ENCODE measurements around the gene GTF3C2.
"Not testable (repeated sequence)": the region's sequence is repeated elsewhere in the genome, so short reads cannot be mapped to it uniquely, and the experiment has no call there.

The GTF3C2 gene

DNA sequence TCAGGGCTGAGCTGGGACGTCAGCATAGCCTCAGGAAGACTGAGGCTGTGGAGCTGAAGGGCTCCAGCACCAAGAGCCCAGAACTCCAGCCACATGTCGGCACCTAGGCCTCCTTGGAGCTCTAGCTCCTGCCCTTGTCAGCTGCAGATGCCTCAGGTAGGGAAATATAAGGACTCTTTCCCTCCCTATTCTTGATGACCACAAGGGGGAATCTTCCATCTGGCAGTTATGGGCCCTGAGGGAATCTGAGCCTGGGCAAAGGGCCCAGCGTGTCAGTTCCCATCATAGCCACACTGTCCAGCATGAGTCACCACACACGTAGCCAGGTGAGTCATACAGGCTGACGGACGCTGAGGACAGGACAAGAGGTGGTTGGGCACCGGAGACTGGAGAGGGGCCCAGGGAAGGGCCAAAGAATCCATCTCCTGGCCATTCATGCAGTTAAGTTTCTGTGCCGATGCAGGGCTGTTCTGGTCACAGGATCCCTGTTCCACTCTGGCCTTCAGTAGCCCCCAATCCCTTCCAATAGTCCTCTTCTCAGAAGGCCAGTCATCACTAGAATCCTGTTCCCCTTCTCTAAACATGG, 35.5 kb downstream of the GTF3C2 start (continued):
- TF ChIP-seq, protein P1, sequence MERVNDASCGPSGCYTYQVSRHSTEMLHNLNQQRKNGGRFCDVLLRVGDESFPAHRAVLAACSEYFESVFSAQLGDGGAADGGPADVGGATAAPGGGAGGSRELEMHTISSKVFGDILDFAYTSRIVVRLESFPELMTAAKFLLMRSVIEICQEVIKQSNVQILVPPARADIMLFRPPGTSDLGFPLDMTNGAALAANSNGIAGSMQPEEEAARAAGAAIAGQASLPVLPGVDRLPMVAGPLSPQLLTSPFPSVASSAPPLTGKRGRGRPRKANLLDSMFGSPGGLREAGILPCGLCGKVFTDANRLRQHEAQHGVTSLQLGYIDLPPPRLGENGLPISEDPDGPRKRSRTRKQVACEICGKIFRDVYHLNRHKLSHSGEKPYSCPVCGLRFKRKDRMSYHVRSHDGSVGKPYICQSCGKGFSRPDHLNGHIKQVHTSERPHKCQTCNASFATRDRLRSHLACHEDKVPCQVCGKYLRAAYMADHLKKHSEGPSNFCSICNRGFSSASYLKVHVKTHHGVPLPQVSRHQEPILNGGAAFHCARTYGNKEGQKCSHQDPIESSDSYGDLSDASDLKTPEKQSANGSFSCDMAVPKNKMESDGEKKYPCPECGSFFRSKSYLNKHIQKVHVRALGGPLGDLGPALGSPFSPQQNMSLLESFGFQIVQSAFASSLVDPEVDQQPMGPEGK (tag by site-specific recombination; IDR thresholded peaks at IDR 0.05): peak; percentile 32; the same call in 1 of the 2 replicates
- TF ChIP-seq ZFP37 (tag by site-specific recombination; IDR thresholded peaks at IDR 0.05) (peak; percentile 45; the same call in 1 of the 2 replicates), ZBTB17 (tag by site-specific recombination; IDR thresholded peaks at IDR 0.05) (0 out of 2 replicates have a peak, but pooled peaks have one; percentile 23), GLIS1 (tag by site-specific recombination; IDR thresholded peaks at IDR 0.05) (peak; percentile 74), WT1 (tag by site-specific recombination; IDR thresholded peaks at IDR 0.05) (0 out of 2 replicates have a peak, but pooled peaks have one; percentile 28), KLF7 (tag by site-specific recombination; IDR thresholded peaks at IDR 0.05; ENCODE audit: borderline replicate concordance) (no peak), ZNF394 (tag by site-specific recombination; IDR thresholded peaks at IDR 0.05; ENCODE audit: borderline replicate concordance) (peak; percentile 49; the same call in 1 of the 2 replicates), ZEB2 (tag by site-specific recombination; IDR thresholded peaks at IDR 0.05) (peak; percentile 57; the same call in 1 of the 2 replicates), ZNF629 (tag by site-specific recombination; IDR thresholded peaks at IDR 0.05) (peak; percentile 82), ZNF366 (tag by site-specific recombination; conservative IDR thresholded peaks at IDR 0.05) (peak; percentile 80), ZNF274 (IDR thresholded peaks at IDR 0.05; ENCODE audit: low read length) (no peak), ZNF274 (tag by site-specific recombination; IDR thresholded peaks at IDR 0.05; ENCODE audit: borderline replicate concordance) (no peak)
- TF ChIP-seq, protein P2, sequence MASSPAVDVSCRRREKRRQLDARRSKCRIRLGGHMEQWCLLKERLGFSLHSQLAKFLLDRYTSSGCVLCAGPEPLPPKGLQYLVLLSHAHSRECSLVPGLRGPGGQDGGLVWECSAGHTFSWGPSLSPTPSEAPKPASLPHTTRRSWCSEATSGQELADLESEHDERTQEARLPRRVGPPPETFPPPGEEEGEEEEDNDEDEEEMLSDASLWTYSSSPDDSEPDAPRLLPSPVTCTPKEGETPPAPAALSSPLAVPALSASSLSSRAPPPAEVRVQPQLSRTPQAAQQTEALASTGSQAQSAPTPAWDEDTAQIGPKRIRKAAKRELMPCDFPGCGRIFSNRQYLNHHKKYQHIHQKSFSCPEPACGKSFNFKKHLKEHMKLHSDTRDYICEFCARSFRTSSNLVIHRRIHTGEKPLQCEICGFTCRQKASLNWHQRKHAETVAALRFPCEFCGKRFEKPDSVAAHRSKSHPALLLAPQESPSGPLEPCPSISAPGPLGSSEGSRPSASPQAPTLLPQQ (tag by site-specific recombination; IDR thresholded peaks at IDR 0.05): peak; percentile 83
- TF ChIP-seq, protein P3, sequence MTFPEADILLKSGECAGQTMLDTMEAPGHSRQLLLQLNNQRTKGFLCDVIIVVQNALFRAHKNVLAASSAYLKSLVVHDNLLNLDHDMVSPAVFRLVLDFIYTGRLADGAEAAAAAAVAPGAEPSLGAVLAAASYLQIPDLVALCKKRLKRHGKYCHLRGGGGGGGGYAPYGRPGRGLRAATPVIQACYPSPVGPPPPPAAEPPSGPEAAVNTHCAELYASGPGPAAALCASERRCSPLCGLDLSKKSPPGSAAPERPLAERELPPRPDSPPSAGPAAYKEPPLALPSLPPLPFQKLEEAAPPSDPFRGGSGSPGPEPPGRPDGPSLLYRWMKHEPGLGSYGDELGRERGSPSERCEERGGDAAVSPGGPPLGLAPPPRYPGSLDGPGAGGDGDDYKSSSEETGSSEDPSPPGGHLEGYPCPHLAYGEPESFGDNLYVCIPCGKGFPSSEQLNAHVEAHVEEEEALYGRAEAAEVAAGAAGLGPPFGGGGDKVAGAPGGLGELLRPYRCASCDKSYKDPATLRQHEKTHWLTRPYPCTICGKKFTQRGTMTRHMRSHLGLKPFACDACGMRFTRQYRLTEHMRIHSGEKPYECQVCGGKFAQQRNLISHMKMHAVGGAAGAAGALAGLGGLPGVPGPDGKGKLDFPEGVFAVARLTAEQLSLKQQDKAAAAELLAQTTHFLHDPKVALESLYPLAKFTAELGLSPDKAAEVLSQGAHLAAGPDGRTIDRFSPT (tag by site-specific recombination; IDR thresholded peaks at IDR 0.05): peak; percentile 70; the same call in 1 of the 2 replicates
- TF ChIP-seq, protein P4, sequence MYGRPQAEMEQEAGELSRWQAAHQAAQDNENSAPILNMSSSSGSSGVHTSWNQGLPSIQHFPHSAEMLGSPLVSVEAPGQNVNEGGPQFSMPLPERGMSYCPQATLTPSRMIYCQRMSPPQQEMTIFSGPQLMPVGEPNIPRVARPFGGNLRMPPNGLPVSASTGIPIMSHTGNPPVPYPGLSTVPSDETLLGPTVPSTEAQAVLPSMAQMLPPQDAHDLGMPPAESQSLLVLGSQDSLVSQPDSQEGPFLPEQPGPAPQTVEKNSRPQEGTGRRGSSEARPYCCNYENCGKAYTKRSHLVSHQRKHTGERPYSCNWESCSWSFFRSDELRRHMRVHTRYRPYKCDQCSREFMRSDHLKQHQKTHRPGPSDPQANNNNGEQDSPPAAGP (tag by site-specific recombination; IDR thresholded peaks at IDR 0.05): peak; percentile 56; the same call in 1 of the 2 replicates
- TF ChIP-seq, protein P5, sequence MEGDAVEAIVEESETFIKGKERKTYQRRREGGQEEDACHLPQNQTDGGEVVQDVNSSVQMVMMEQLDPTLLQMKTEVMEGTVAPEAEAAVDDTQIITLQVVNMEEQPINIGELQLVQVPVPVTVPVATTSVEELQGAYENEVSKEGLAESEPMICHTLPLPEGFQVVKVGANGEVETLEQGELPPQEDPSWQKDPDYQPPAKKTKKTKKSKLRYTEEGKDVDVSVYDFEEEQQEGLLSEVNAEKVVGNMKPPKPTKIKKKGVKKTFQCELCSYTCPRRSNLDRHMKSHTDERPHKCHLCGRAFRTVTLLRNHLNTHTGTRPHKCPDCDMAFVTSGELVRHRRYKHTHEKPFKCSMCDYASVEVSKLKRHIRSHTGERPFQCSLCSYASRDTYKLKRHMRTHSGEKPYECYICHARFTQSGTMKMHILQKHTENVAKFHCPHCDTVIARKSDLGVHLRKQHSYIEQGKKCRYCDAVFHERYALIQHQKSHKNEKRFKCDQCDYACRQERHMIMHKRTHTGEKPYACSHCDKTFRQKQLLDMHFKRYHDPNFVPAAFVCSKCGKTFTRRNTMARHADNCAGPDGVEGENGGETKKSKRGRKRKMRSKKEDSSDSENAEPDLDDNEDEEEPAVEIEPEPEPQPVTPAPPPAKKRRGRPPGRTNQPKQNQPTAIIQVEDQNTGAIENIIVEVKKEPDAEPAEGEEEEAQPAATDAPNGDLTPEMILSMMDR (tag by site-specific recombination; IDR thresholded peaks at IDR 0.05): peak; percentile 74
- TF ChIP-seq, protein P6, sequence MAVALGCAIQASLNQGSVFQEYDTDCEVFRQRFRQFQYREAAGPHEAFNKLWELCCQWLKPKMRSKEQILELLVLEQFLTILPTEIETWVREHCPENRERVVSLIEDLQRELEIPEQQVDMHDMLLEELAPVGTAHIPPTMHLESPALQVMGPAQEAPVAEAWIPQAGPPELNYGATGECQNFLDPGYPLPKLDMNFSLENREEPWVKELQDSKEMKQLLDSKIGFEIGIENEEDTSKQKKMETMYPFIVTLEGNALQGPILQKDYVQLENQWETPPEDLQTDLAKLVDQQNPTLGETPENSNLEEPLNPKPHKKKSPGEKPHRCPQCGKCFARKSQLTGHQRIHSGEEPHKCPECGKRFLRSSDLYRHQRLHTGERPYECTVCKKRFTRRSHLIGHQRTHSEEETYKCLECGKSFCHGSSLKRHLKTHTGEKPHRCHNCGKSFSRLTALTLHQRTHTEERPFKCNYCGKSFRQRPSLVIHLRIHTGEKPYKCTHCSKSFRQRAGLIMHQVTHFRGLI (tag by site-specific recombination; IDR thresholded peaks at IDR 0.05): peak; percentile 90
- TF ChIP-seq, protein P7, sequence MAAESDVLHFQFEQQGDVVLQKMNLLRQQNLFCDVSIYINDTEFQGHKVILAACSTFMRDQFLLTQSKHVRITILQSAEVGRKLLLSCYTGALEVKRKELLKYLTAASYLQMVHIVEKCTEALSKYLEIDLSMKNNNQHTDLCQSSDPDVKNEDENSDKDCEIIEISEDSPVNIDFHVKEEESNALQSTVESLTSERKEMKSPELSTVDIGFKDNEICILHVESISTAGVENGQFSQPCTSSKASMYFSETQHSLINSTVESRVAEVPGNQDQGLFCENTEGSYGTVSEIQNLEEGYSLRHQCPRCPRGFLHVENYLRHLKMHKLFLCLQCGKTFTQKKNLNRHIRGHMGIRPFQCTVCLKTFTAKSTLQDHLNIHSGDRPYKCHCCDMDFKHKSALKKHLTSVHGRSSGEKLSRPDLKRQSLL (tag by site-specific recombination; IDR thresholded peaks at IDR 0.05): peak; percentile 76

DNA sequence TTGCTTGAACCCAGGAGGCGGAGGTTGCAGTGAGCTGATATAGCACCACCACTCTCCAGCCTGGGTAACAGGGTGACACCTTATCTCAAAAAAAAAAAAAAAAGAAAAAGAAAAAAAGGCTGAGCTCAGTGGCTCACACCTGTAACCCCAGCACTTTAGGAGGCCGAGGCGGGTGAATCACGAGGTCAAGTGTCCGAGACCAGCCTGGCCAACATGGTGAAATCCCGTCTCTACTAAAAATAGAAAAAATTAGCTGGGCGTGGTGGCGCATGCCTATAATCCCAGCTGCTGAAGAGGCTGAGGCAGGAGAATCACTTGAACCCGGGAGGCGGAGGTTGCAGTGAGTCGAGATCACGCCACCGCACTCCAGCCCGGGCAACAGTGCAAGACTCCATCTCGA, 36.7 kb downstream of the GTF3C2 start:
- not testable (repeated sequence) for H3K9me3 ChIP-seq (ENCODE audit: control insufficient read depth, insufficient read depth, low read depth, low read length); H3K27ac ChIP-seq (ENCODE audit: extremely low read depth, low read depth, low read length); H3K4me3 ChIP-seq (ENCODE audit: low read depth, low read length)
- H3K4me1 ChIP-seq (ENCODE audit: control insufficient read depth, insufficient read depth, low read length): peaks cover 14% of the 10 kb centered on the region
- POLR2A ChIA-PET: interaction anchor here (0.6 to 1.4 kb wide), 5 partner anchors 22 to 68 kb away, joined by 3 to 6 read pairs (median 4); partner anchors contain the start of gene GTF3C2
- peaks cover 0 to 16% of the 10 kb centered on the region in 2 experiments; a peak in 1 of 3 replicates for H3K36me3 ChIP-seq (ENCODE audit: control insufficient read depth in 2 of 2, insufficient read depth in 1 of 2, low read length in 2 of 2)
- CTCF ChIA-PET: interaction anchor here (0.6 to 6.5 kb wide), 4 partner anchors 16 to 233 kb away, joined by 4 to 50 read pairs (median 4); no protein-coding TSS in a partner anchor
